HFF-Myc (cell line): ENCODE results near the gene LEFTY2.
A peak's percentile ranks its signal among the peaks of the same experiment; 100 is the strongest.

Source experiments
- DNase-seq: peaks from one replicate; pipeline ENCODE4 v3.0.0-alpha.2; 2011; ENCODE audit warnings: low read depth; ENCODE audit errors: extremely low read depth
- H3K4me3 ChIP-seq: replicated peaks from 2 replicates; pipeline ENCODE4 v1.5.1; 2011; ENCODE audit warnings: low read depth, mild to moderate bottlenecking, control low read depth, low read length
- CTCF ChIP-seq: IDR thresholded peaks from 2 replicates; pipeline ENCODE4 v1.5.1; 2012; ENCODE audit warnings: mild to moderate bottlenecking, low read depth, low read length, control low read depth; ENCODE audit errors: missing control alignments

LEFTY2 gene

GRCh38 chr1:225911191-225912130 is 29.6 kb downstream of the LEFTY2 start:
- H3K4me3 ChIP-seq = no peak overlapping the region
- peak; percentile 70 for TF ChIP-seq CTCF
- DNase-seq = no peak

- H3K4me3 ChIP-seq = no peak overlapping the region
- TF ChIP-seq CTCF = no peak
- no peak for DNase-seq
These were observed 31.5 kb downstream of the LEFTY2 start for GRCh38 chr1:225909477-225909876.

GRCh38 chr1:225908773-225909172 is 32.2 kb downstream of the LEFTY2 start:
- H3K4me3 ChIP-seq = no peak overlapping the region
- TF ChIP-seq CTCF = no peak
- DNase-seq = no peak

- TF ChIP-seq CTCF = no peak
- no peak overlapping the region for H3K4me3 ChIP-seq
- DNase-seq = no peak
These were observed 32.9 kb downstream of the LEFTY2 start for GRCh38 chr1:225908013-225908640.

- no peak overlapping the region for H3K4me3 ChIP-seq
- no peak for DNase-seq
- TF ChIP-seq CTCF = no peak
These were observed 33.7 kb downstream of the LEFTY2 start for GRCh38 chr1:225907341-225907740.

- TF ChIP-seq CTCF = no peak
- H3K4me3 ChIP-seq = no peak overlapping the region
- DNase-seq = no peak
These were observed 34.6 kb downstream of the LEFTY2 start for GRCh38 chr1:225906467-225906866.
